ENCODE results near the gene AKNA. TPM values are rescaled to one million over a fixed set of nuclear protein-coding genes. Genes with fewer than 3 reads are reported as not detected.

The AKNA gene
- polyA plus RNA-seq, 2 of the 4 experiments (the other 2 are of a cell fraction) = 2.7 to 4.6 TPM

- TF ChIP-seq HMGXB4 (CRISPR knock-in tag; IDR thresholded peaks at IDR 0.05; ENCODE audit: borderline replicate concordance) (no peak), HEYL (CRISPR knock-in tag; IDR thresholded peaks at IDR 0.05) (no peak), RCOR1 (IDR thresholded peaks at IDR 0.05; ENCODE audit: low read depth, low read length) (0 out of 2 replicates have a peak, but pooled peaks have one; percentile 20), PHF8 (IDR thresholded peaks at IDR 0.05; ENCODE audit: borderline replicate concordance, low read depth) (peak; percentile 64), KDM1A (IDR thresholded peaks at IDR 0.05; ENCODE audit: low read depth) (peak; percentile 88), TP53 (CRISPR knock-in tag; IDR thresholded peaks at IDR 0.05) (no peak), HDAC2 (IDR thresholded peaks at IDR 0.05) (no peak)
Observed at GRCh38 chr9:114397848-114398605, 10.2 kb upstream of the AKNA start (continued).

- Histone ChIP-seq H3K9me3 (no peaks in the 10 kb centered on the region), H3K4me3 (peak overlapping the region; percentile 69), H3K4me1 (peaks cover 15% of the 10 kb centered on the region; the same call in 2 of the 3 replicates), H3K4me2 (peak overlapping the region; percentile 95), H3K27ac (peak overlapping the region; percentile 75 to 88; a peak in 5 of 6 replicates)
- TF ChIP-seq KDM1A (IDR thresholded peaks at IDR 0.05; ENCODE audit: low read depth) (peak; percentile 91), HES2 (IDR thresholded peaks at IDR 0.05) (no peak), SREBF2 (IDR thresholded peaks at IDR 0.05) (no peak), ZFP36 (IDR thresholded peaks at IDR 0.05; ENCODE audit: borderline replicate concordance, partially characterized antibody) (peak; percentile 74), PHF8 (IDR thresholded peaks at IDR 0.05; ENCODE audit: borderline replicate concordance, low read depth) (no peak), JUN (IDR thresholded peaks at IDR 0.05) (no peak), USF2 (IDR thresholded peaks at IDR 0.05) (no peak), HDAC2 (IDR thresholded peaks at IDR 0.05) (0 out of 2 replicates have a peak, but pooled peaks have one; percentile 61), HOXB13 (CRISPR knock-in tag; IDR thresholded peaks at IDR 0.05; ENCODE audit: low read depth) (no peak)
- FAIRE-seq = no peak
- POLR2A ChIA-PET = interaction anchor here (1.0 kb wide), 1 partner anchor 12 kb away, joined by 3 read pairs; no protein-coding TSS in a partner anchor
- DNase-seq (ENCODE audit: low read depth in 1 of 2, low spot score in 1 of 2) = no peak
- CTCF ChIA-PET = interaction anchor here (0.9 to 3.4 kb wide), 6 partner anchors 8 to 316 kb away, joined by 3 to 25 read pairs (median 3); no protein-coding TSS in a partner anchor
- ATAC-seq = peak; percentile 8 to 29; a peak in 5 of 6 replicates
- 47% methylated on average over 14 of the region's 14 CpGs for WGBS (ENCODE audit: missing lambda C conversion rate)
Observed at GRCh38 chr9:114397219-114397847, 9.6 kb upstream of the AKNA start.

GRCh38 chr9:114396558-114397218 lies 8.9 kb upstream of the AKNA start:
- no peak for ATAC-seq
- FAIRE-seq = no peak
- ChIA-PET POLR2A (interaction anchor here (0.7 kb wide), 1 partner anchor 257 kb away, joined by 3 read pairs; no protein-coding TSS in a partner anchor), CTCF (interaction anchor here (0.9 to 3.4 kb wide), 8 partner anchors 9 to 289 kb away, joined by 3 to 25 read pairs (median 4); partner anchors contain the start of gene COL27A1)
- H3K4me2 ChIP-seq = peak overlapping the region; percentile 95
- H3K4me3 ChIP-seq = peak overlapping the region; percentile 69; the same call in 2 of the 3 replicates
- no peak for TF ChIP-seq RFX5 (IDR thresholded peaks at IDR 0.05)
- WGBS (ENCODE audit: missing lambda C conversion rate) = 77% methylated on average over 16 of the region's 16 CpGs
- peak overlapping the region; percentile 75 to 88; a peak in 5 of 6 replicates for H3K27ac ChIP-seq
- peaks cover 15% of the 10 kb centered on the region; the same call in 2 of the 3 replicates for H3K4me1 ChIP-seq
- H3K9me3 ChIP-seq = no peaks in the 10 kb centered on the region
- peak in 1 of 2 experiments; percentile 25 for DNase-seq (ENCODE audit: low read depth in 1 of 2, low spot score in 1 of 2)
